ENCODE results near the gene UGT2B11.
"Not testable (repeated sequence)": the region's sequence is repeated elsewhere in the genome, so short reads cannot be mapped to it uniquely, and the experiment has no call there.

Gene UGT2B11

GRCh38 chr4:69214716-69215115 is at the start of gene UGT2B11:
Gene UGT2B11, minus strand, starts transcription at chr4:69214748. Its CDS starts 26 bp downstream, at chr4:69214722.
- DNase-seq, result no peak

- not testable (repeated sequence) for DNase-seq
Measured at GRCh38 chr4:69253147-69253772, 38.7 kb upstream of the UGT2B11 start.

- DNase-seq, result not testable (repeated sequence)
Measured at GRCh38 chr4:69250884-69251283, 36.3 kb upstream of the UGT2B11 start.

GRCh38 chr4:69242562-69243240 is 28.2 kb upstream of the UGT2B11 start:
- DNase-seq, result not testable (repeated sequence)

- DNase-seq, result not testable (repeated sequence)
Measured at GRCh38 chr4:69241746-69242145, 27.2 kb upstream of the UGT2B11 start.

- DNase-seq, result not testable (repeated sequence)
Measured at GRCh38 chr4:69240787-69241186, 26.2 kb upstream of the UGT2B11 start.

- DNase-seq, result no peak
Measured at GRCh38 chr4:69239557-69240168, 25.1 kb upstream of the UGT2B11 start.

GRCh38 chr4:69239092-69239491 is 24.5 kb upstream of the UGT2B11 start:
- DNase-seq, result no peak

GRCh38 chr4:69224891-69225290 is 10.3 kb upstream of the UGT2B11 start:
- no peak for DNase-seq

- not testable (repeated sequence) for DNase-seq
Measured at GRCh38 chr4:69223277-69223676, 8.7 kb upstream of the UGT2B11 start.

GRCh38 chr4:69218491-69218890 is 3.9 kb upstream of the UGT2B11 start:
- DNase-seq, result not testable (repeated sequence)

- DNase-seq, result no peak
Measured at GRCh38 chr4:69210911-69211310, 3.6 kb downstream of the UGT2B11 start.

GRCh38 chr4:69198506-69198905 is 16.0 kb downstream of the UGT2B11 start:
- not testable (repeated sequence) for DNase-seq

GRCh38 chr4:69196209-69196965 is 18.2 kb downstream of the UGT2B11 start:
- DNase-seq, result no peak

- no peak for DNase-seq
Measured at GRCh38 chr4:69194166-69194565, 20.4 kb downstream of the UGT2B11 start.

- not testable (repeated sequence) for DNase-seq
Measured at GRCh38 chr4:69191905-69192304, 22.6 kb downstream of the UGT2B11 start.

- DNase-seq, result not testable (repeated sequence)
Measured at GRCh38 chr4:69190621-69191020, 23.9 kb downstream of the UGT2B11 start.

GRCh38 chr4:69181519-69182169 is 32.9 kb downstream of the UGT2B11 start:
- not testable (repeated sequence) for DNase-seq

GRCh38 chr4:69179817-69180216 is 34.7 kb downstream of the UGT2B11 start:
- DNase-seq, result not testable (repeated sequence)

GRCh38 chr4:69178751-69179205 is 35.8 kb downstream of the UGT2B11 start:
- not testable (repeated sequence) for DNase-seq

GRCh38 chr4:69170233-69171134 is 44.1 kb downstream of the UGT2B11 start:
- peak; percentile 23 for DNase-seq
